WTC11 (cell line): ENCODE measurements around the gene PCDHB16.

Experiments used
- OVOL2 ChIP-seq: fragments of 250-450 bp; sonication (Bioruptor Pico); IDR thresholded peaks from 2 replicates; pipeline ENCODE4 v1.9.0; 2021; ENCODE audit warnings: mild to moderate bottlenecking, borderline replicate concordance
- PRRX2 ChIP-seq: fragments of 250-450 bp; sonication (Bioruptor Pico); IDR thresholded peaks from 2 replicates; pipeline ENCODE4 v1.8.0; 2021; ENCODE audit warnings: mild to moderate bottlenecking
- ZBTB21 ChIP-seq: sonication (generic); formaldehyde crosslinking; IDR thresholded peaks from 2 replicates; pipeline ENCODE4 v1.8.1; 2023; ENCODE audit warnings: mild to moderate bottlenecking, missing genetic modification reagents, borderline replicate concordance
- ZNF263 ChIP-seq: sonication (generic); formaldehyde crosslinking; IDR thresholded peaks from 2 replicates; pipeline ENCODE4 v1.8.1; 2022; ENCODE audit warnings: low read depth, mild to moderate bottlenecking, moderate library complexity, missing genetic modification reagents
- TF ChIP-seq, protein P1 (sequence below): sonication (generic); formaldehyde crosslinking; IDR thresholded peaks from 2 replicates; pipeline ENCODE4 v1.8.1; 2022; ENCODE audit warnings: low read depth, missing genetic modification reagents, borderline replicate concordance
- TF ChIP-seq, protein P2 (sequence below): fragments of 200-600 bp; IDR thresholded peaks from 2 replicates; pipeline ENCODE4 v1.8.0; 2022; ENCODE audit warnings: antibody characterized with exemption
- TF ChIP-seq, protein P3 (sequence below): sonication (generic); formaldehyde crosslinking; IDR thresholded peaks from 2 replicates; pipeline ENCODE4 v1.8.0; 2022; ENCODE audit warnings: mild to moderate bottlenecking, missing genetic modification reagents
- TF ChIP-seq, protein P4 (sequence below): sonication (generic); formaldehyde crosslinking; IDR thresholded peaks from 2 replicates; pipeline ENCODE4 v1.8.0; 2022; ENCODE audit warnings: mild to moderate bottlenecking, missing genetic modification reagents
- TF ChIP-seq, protein P5 (sequence below): sonication (generic); formaldehyde crosslinking; IDR thresholded peaks from 2 replicates; pipeline ENCODE4 v1.8.1; 2023; ENCODE audit warnings: mild to moderate bottlenecking, missing genetic modification reagents
- TF ChIP-seq, protein P6 (sequence below): sonication (generic); formaldehyde crosslinking; IDR thresholded peaks from 2 replicates; pipeline ENCODE4 v1.8.0; 2022; ENCODE audit warnings: mild to moderate bottlenecking, missing genetic modification reagents
- TF ChIP-seq, protein P7 (sequence below): sonication (generic); formaldehyde crosslinking; IDR thresholded peaks from 2 replicates; pipeline ENCODE4 v1.8.1; 2023; ENCODE audit warnings: mild to moderate bottlenecking, missing genetic modification reagents, moderate library complexity
- TF ChIP-seq, protein P8 (sequence below): sonication (generic); formaldehyde crosslinking; IDR thresholded peaks from 2 replicates; pipeline ENCODE4 v1.8.0; 2023; ENCODE audit warnings: mild to moderate bottlenecking, missing genetic modification reagents

DNA sequence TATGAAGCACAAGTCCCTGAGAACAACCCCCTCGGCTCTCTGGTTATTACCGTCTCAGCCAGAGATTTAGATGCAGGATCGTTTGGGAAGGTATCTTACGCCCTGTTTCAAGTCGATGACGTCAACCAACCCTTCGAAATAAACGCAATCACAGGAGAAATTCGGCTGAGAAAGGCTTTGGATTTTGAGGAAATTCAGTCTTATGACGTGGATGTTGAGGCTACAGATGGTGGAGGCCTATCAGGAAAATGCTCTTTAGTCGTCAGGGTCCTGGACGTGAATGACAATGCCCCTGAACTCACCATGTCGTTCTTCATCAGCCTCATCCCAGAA lies 31.2 kb upstream of the PCDHB16 start:
- no peak for TF ChIP-seq ZBTB21 (CRISPR knock-in tag)
- no peak for TF ChIP-seq OVOL2
- TF ChIP-seq, protein P1, sequence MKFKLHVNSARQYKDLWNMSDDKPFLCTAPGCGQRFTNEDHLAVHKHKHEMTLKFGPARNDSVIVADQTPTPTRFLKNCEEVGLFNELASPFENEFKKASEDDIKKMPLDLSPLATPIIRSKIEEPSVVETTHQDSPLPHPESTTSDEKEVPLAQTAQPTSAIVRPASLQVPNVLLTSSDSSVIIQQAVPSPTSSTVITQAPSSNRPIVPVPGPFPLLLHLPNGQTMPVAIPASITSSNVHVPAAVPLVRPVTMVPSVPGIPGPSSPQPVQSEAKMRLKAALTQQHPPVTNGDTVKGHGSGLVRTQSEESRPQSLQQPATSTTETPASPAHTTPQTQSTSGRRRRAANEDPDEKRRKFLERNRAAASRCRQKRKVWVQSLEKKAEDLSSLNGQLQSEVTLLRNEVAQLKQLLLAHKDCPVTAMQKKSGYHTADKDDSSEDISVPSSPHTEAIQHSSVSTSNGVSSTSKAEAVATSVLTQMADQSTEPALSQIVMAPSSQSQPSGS = no peak
- TF ChIP-seq, protein P2, sequence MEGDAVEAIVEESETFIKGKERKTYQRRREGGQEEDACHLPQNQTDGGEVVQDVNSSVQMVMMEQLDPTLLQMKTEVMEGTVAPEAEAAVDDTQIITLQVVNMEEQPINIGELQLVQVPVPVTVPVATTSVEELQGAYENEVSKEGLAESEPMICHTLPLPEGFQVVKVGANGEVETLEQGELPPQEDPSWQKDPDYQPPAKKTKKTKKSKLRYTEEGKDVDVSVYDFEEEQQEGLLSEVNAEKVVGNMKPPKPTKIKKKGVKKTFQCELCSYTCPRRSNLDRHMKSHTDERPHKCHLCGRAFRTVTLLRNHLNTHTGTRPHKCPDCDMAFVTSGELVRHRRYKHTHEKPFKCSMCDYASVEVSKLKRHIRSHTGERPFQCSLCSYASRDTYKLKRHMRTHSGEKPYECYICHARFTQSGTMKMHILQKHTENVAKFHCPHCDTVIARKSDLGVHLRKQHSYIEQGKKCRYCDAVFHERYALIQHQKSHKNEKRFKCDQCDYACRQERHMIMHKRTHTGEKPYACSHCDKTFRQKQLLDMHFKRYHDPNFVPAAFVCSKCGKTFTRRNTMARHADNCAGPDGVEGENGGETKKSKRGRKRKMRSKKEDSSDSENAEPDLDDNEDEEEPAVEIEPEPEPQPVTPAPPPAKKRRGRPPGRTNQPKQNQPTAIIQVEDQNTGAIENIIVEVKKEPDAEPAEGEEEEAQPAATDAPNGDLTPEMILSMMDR = no peak
- no peak for TF ChIP-seq PRRX2 (CRISPR knock-in tag)
- TF ChIP-seq, protein P3, sequence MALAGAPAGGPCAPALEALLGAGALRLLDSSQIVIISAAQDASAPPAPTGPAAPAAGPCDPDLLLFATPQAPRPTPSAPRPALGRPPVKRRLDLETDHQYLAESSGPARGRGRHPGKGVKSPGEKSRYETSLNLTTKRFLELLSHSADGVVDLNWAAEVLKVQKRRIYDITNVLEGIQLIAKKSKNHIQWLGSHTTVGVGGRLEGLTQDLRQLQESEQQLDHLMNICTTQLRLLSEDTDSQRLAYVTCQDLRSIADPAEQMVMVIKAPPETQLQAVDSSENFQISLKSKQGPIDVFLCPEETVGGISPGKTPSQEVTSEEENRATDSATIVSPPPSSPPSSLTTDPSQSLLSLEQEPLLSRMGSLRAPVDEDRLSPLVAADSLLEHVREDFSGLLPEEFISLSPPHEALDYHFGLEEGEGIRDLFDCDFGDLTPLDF (CRISPR knock-in tag) = no peak
- TF ChIP-seq, protein P4, sequence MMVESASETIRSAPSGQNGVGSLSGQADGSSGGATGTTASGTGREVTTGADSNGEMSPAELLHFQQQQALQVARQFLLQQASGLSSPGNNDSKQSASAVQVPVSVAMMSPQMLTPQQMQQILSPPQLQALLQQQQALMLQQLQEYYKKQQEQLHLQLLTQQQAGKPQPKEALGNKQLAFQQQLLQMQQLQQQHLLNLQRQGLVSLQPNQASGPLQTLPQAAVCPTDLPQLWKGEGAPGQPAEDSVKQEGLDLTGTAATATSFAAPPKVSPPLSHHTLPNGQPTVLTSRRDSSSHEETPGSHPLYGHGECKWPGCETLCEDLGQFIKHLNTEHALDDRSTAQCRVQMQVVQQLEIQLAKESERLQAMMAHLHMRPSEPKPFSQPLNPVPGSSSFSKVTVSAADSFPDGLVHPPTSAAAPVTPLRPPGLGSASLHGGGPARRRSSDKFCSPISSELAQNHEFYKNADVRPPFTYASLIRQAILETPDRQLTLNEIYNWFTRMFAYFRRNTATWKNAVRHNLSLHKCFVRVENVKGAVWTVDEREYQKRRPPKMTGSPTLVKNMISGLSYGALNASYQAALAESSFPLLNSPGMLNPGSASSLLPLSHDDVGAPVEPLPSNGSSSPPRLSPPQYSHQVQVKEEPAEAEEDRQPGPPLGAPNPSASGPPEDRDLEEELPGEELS = no peak
- TF ChIP-seq ZNF263 (CRISPR knock-in tag) = no peak
- TF ChIP-seq, protein P5, sequence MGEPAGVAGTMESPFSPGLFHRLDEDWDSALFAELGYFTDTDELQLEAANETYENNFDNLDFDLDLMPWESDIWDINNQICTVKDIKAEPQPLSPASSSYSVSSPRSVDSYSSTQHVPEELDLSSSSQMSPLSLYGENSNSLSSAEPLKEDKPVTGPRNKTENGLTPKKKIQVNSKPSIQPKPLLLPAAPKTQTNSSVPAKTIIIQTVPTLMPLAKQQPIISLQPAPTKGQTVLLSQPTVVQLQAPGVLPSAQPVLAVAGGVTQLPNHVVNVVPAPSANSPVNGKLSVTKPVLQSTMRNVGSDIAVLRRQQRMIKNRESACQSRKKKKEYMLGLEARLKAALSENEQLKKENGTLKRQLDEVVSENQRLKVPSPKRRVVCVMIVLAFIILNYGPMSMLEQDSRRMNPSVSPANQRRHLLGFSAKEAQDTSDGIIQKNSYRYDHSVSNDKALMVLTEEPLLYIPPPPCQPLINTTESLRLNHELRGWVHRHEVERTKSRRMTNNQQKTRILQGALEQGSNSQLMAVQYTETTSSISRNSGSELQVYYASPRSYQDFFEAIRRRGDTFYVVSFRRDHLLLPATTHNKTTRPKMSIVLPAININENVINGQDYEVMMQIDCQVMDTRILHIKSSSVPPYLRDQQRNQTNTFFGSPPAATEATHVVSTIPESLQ = no peak
- TF ChIP-seq, protein P6, sequence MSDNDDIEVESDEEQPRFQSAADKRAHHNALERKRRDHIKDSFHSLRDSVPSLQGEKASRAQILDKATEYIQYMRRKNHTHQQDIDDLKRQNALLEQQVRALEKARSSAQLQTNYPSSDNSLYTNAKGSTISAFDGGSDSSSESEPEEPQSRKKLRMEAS (CRISPR knock-in tag) = no peak
- TF ChIP-seq, protein P7, sequence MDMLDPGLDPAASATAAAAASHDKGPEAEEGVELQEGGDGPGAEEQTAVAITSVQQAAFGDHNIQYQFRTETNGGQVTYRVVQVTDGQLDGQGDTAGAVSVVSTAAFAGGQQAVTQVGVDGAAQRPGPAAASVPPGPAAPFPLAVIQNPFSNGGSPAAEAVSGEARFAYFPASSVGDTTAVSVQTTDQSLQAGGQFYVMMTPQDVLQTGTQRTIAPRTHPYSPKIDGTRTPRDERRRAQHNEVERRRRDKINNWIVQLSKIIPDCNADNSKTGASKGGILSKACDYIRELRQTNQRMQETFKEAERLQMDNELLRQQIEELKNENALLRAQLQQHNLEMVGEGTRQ (CRISPR knock-in tag) = no peak
- TF ChIP-seq, protein P8, sequence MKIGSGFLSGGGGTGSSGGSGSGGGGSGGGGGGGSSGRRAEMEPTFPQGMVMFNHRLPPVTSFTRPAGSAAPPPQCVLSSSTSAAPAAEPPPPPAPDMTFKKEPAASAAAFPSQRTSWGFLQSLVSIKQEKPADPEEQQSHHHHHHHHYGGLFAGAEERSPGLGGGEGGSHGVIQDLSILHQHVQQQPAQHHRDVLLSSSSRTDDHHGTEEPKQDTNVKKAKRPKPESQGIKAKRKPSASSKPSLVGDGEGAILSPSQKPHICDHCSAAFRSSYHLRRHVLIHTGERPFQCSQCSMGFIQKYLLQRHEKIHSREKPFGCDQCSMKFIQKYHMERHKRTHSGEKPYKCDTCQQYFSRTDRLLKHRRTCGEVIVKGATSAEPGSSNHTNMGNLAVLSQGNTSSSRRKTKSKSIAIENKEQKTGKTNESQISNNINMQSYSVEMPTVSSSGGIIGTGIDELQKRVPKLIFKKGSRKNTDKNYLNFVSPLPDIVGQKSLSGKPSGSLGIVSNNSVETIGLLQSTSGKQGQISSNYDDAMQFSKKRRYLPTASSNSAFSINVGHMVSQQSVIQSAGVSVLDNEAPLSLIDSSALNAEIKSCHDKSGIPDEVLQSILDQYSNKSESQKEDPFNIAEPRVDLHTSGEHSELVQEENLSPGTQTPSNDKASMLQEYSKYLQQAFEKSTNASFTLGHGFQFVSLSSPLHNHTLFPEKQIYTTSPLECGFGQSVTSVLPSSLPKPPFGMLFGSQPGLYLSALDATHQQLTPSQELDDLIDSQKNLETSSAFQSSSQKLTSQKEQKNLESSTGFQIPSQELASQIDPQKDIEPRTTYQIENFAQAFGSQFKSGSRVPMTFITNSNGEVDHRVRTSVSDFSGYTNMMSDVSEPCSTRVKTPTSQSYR (CRISPR knock-in tag) = no peak
